ENCODE results near the gene SEMA4F. TPM values are rescaled to one million over a fixed set of nuclear protein-coding genes. Genes with fewer than 3 reads are reported as not detected.

SEMA4F gene
- polyA plus RNA-seq (2011; rRNA removed) (9.3 and 11.1 TPM in 2 replicates), polyA plus RNA-seq (2017; fragmentation: RNase III; extraction: RNeasy Plus Mini Kit Qiagen cat#74134 plus additional on column Dnase treatment) (7.6 to 8.5 TPM (median 8.3 TPM) in 3 replicates), polyA minus RNA-seq (2011; rRNA and poly(A)+ RNA removed) (12.2 and 14.5 TPM in 2 replicates)
- polyA plus RNA-seq (2012; cell fraction: cytosol; rRNA removed): 7.3 and 10.1 TPM in 2 replicates
- 14.9 and 15.7 TPM in 2 replicates for polyA plus RNA-seq (2012; cell fraction: nucleus; rRNA removed)

- ChIA-PET CTCF (interaction anchor here (1.0 to 1.5 kb wide), 3 partner anchors 11 to 221 kb away, joined by 3 to 5 read pairs (median 4); no protein-coding TSS in a partner anchor), POLR2A (interaction anchor here (0.5 to 0.8 kb wide), 3 partner anchors 10 to 844 kb away, joined by 3 to 9 read pairs (median 4); no protein-coding TSS in a partner anchor)
- peak; percentile 61 for TF ChIP-seq E2F6 (IDR thresholded peaks at IDR 0.05; ENCODE audit: borderline replicate concordance, low read depth)
- TF ChIP-seq PBX3 (IDR thresholded peaks at IDR 0.05): no peak
- TF ChIP-seq POLR2AphosphoS2 (conservative IDR thresholded peaks at IDR 0.05; ENCODE audit: low read length): no peak
- TF ChIP-seq REST (IDR thresholded peaks at IDR 0.05): no peak
- peak; percentile 59; the same call in 2 of the 3 replicates for TF ChIP-seq BCL3 (IDR thresholded peaks at IDR 0.05)
- no peak for TF ChIP-seq HOXA7 (CRISPR knock-in tag; IDR thresholded peaks at IDR 0.05)
- no peak for TF ChIP-seq FOXS1 (CRISPR knock-in tag; IDR thresholded peaks at IDR 0.05)
- no peak for TF ChIP-seq USF2 (IDR thresholded peaks at IDR 0.05)
- no peak for TF ChIP-seq BHLHE40 (IDR thresholded peaks at IDR 0.05; ENCODE audit: low read depth, low read length)
- peak; percentile 84 for TF ChIP-seq POLR2A (IDR thresholded peaks at IDR 0.05; ENCODE audit: low read length)
- TF ChIP-seq RNF2 (IDR thresholded peaks at IDR 0.05; ENCODE audit: borderline replicate concordance, low read depth): peak; percentile 49; the same call in 1 of the 2 replicates
- no peak for TF ChIP-seq EHF (CRISPR knock-in tag; IDR thresholded peaks at IDR 0.05)
- no peak for TF ChIP-seq CBX2 (IDR thresholded peaks at IDR 0.05; ENCODE audit: borderline replicate concordance, low read depth)
- no peak for TF ChIP-seq TP53 (CRISPR knock-in tag; IDR thresholded peaks at IDR 0.05)
- peak; percentile 85 for TF ChIP-seq PHF8 (IDR thresholded peaks at IDR 0.05; ENCODE audit: borderline replicate concordance, low read depth)
- TF ChIP-seq ATOH8 (CRISPR knock-in tag; IDR thresholded peaks at IDR 0.05; ENCODE audit: low read depth): no peak
- no peak for TF ChIP-seq JUN (IDR thresholded peaks at IDR 0.05)
- TF ChIP-seq ZC3H11A (IDR thresholded peaks at IDR 0.05): no peak
- TF ChIP-seq ELK1 (IDR thresholded peaks at IDR 0.05; ENCODE audit: low read depth, low read length): no peak
- no peak for TF ChIP-seq HOXB13 (CRISPR knock-in tag; IDR thresholded peaks at IDR 0.05; ENCODE audit: low read depth)
- TF ChIP-seq FOSL2 (IDR thresholded peaks at IDR 0.05): no peak
- TF ChIP-seq FOSL2 (CRISPR knock-in tag; IDR thresholded peaks at IDR 0.05): no peak
- TF ChIP-seq KDM1A (IDR thresholded peaks at IDR 0.05; ENCODE audit: low read depth): no peak
- TF ChIP-seq CHD4 (IDR thresholded peaks at IDR 0.05; ENCODE audit: borderline replicate concordance): no peak
- TF ChIP-seq MAX (IDR thresholded peaks at IDR 0.05): peak; percentile 44
- TF ChIP-seq ZFP36 (IDR thresholded peaks at IDR 0.05; ENCODE audit: borderline replicate concordance, partially characterized antibody): no peak
- no peaks in the 10 kb centered on the region for H3K9me3 ChIP-seq
- FAIRE-seq (no peak), ATAC-seq (peak; percentile 97 to 100), DNase-seq (ENCODE audit: low read depth in 1 of 2, low spot score in 1 of 2) (peak; percentile 95 to 96)
- WGBS (ENCODE audit: missing lambda C conversion rate): 7% methylated on average over 45 of the region's 79 CpGs
- H3K4me3 ChIP-seq: peak within 1 kb of the TSS; percentile 88
- H3K27ac ChIP-seq: peak within 1 kb of the TSS; percentile 83 to 91
- peak within 1 kb of the TSS; percentile 98 for H3K4me2 ChIP-seq
- peaks cover 4% of the 10 kb centered on the region; the same call in 2 of the 3 replicates for H3K4me1 ChIP-seq
Observed at GRCh38 chr2:74653985-74654882, at the start of gene SEMA4F. SEMA4F (plus strand) TSS chr2:74654247; CDS start chr2:74654377, 130 bp downstream.
